GM12892 (cell line): ENCODE results near the gene ATP11A.
"Not testable (repeated sequence)": the region's sequence is repeated elsewhere in the genome, so short reads cannot be mapped to it uniquely, and the experiment has no call there.

Experiments used
- DNase-seq: peaks from one replicate; pipeline ENCODE4 v3.0.0; 2011; ENCODE audit not compliant: insufficient read length
- FAIRE-seq: peaks from 2 replicates; lab custom pipeline; 2011; peaks lifted over from hg19 to GRCh38; lab: Jason Lieb, UNC
- POLR2A ChIP-seq: IDR thresholded peaks from 2 replicates; pipeline ENCODE4 v1.6.1; 2011; ENCODE audit warnings: low read depth, low read length, control low read depth
- POLR2AphosphoS5 ChIP-seq: IDR thresholded peaks from 2 replicates; pipeline ENCODE4 v1.6.1; 2011; ENCODE audit warnings: low read depth, low read length, control low read depth
- TAF1 ChIP-seq: IDR thresholded peaks from 2 replicates; pipeline ENCODE4 v1.6.1; 2011; ENCODE audit warnings: low read depth, mild to moderate bottlenecking, control low read depth, low read length, borderline replicate concordance

The ATP11A gene

DNA sequence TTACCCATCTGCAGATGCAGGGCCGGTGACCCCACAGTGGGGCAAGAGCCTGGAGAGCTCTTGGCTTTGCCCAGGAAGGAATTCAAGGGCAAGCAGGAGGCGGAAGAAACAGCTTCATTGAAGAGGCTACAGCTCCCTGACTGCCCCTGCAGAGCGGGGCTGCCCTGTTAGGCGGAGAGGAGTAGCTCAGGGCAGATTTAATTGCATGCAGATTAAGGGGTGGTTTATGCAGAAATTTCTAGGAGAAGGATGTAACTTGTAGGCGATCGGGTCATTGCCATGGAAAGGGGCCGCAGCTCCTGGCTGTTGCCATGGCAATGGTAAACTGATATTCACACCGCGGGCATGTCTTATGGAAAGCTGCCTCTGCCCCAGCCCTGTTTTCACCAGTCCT, 94.1 kb downstream of the ATP11A start:
- no peak for TF ChIP-seq TAF1
- TF ChIP-seq POLR2A: no peak
- TF ChIP-seq POLR2AphosphoS5: no peak
- FAIRE-seq: no peak
- DNase-seq: no peak

DNA sequence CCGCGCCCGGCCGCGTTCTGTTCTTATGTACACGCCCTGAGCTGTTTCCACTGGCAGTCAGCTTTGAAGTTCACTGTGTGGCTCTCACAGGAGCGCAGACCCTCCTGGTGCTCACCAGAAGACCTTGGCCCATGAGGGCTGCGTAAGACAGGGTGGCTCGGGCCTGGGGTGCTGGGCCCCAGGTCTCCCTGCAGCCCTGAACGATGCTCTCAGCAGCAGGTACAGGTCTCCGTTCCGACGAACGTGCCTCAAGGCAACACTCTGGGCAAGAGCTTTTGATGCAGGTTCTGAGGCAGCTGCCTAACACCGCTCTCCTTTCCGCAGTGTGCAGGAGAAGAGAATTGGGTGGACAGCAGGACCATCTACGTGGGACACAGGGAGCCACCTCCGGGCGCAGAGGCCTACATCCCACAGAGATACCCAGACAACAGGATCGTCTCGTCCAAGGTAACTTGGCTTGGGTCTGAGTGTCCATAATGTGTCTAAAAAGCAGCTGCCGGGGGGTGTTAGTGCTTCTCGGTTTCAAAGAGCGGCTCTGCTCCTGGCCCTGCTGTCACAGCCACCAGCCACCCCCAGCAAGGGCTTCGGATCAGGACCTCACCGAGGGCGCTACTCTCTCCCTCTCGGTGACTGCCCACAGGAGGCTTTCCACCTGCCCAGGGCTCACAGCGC, 95.1 kb downstream of the ATP11A start:
- no peak for FAIRE-seq
- no peak for DNase-seq
- no peak for TF ChIP-seq POLR2A
- no peak for TF ChIP-seq TAF1
- no peak for TF ChIP-seq POLR2AphosphoS5

DNA sequence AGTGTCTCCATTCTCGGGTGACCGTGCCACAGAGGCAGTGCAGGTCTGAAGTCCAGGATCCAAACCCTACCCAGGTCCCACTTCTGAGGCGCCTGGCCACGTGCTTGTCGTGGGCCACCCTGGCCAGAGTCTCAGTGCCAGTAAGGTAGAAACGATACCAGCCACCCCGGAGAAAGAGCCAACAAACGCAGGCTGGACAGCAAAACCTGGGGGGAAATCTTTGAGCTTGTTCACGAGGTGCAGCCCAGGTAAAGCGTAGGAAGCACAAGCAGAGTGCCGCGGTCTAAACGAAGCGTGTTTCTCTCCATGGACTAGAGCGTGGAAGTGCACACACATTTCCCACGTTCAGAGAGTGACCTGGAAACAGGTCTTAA, 95.6 kb downstream of the ATP11A start:
- no peak for TF ChIP-seq POLR2A
- TF ChIP-seq TAF1: no peak
- no peak for TF ChIP-seq POLR2AphosphoS5
- FAIRE-seq: no peak
- no peak for DNase-seq

DNA sequence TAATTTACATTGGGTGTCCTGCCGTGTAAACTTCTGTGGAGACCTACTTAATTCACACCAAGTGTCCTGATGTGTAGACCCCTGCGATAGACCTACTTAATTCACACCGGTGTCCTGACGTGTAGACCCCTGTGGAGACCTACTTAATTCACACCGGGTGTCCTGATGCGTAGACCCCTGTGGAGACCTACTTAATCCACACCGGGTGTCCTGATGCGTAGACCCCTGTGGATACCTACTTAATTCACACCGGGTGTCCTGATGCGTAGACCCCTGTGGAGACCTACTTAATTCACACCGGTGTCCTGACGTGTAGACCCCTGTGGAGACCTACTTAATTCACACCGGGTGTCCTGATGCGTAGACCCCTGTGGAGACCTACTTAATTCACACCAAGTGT, 97.0 kb downstream of the ATP11A start:
- not testable (repeated sequence) for DNase-seq, FAIRE-seq

DNA sequence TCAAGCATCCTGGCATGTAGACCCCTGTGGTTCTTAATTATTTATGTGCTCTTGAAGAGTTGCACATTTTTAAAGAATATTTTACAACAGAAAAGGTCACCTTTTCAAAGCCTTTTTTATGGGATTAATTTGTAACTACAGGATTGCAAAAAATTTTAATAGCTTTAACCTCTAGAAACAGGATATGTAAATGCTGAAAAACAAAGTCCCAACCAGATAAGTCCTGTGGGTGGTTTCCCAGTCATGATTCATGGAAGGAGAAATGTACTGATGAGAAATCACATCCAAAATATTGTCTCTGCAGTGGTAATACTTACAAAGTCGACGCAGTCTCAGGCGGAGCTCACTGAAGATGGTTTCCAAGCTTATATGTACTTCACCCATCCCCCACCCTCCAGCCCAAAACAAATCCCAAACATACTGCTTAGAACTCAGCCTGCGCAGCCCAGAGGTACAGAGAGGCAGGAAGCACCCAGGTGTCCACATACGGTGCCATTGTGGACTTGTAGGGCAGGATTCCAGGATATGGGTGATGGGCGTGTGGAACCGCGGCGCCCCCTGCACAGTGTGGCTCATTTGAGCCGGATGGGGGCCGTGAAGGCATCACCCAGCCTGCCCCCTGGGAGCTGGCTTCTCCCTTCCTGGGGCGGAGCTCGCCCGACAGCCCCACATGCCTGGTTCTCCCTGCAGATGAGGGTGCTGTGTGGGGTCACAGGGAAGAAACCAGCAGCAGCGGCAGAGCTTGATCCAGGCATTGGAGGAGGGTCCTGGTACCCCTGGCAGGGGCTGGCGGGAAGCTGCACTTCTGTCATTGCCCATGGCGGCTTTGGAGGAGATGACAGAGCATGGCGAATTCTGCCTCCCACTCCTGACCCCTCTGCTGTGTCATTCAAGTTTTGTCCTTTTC, 101.2 kb downstream of the ATP11A start:
- DNase-seq (no peak), FAIRE-seq (no peak)
- TF ChIP-seq POLR2AphosphoS5 (no peak), TAF1 (no peak)

DNA sequence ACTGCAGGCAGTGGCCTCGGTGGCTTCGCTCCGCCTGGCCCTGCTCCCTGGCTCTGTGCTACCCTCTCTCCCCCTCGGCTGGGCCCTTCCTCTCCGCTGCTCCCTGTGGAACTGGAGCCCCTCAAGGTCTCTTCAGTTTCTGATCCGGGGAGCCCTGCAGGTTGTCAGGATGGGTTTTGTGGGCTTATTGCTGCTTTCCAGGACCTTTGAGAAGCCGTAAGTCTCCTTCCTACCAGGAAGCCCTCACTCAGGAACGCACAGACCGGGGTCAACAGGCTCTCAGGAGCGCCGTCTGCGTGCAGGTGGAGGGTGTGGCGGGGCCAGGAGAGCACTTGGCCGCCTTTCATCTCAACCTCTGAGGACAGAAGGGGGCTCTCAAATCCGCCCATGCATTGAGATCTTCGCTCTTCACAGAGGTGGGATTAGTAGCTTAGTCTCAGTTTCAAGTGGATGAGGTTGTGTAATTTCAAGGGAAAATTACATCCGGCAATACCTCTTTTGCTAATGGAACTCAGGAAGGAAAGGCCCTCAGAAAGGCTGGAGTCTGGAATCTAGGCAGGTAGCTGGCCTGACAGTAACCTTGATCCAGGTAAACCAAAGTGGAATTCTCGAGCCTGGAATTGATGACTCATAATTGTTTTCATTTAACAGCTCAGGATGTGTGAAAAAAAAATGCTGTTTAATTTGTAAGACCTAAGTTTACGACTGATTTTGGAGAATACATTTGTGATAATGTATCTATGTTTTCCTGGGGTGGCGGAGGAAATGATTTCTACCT, 102.0 kb downstream of the ATP11A start:
- TF ChIP-seq POLR2AphosphoS5 (no peak), TAF1 (no peak), POLR2A (no peak)
- FAIRE-seq (no peak), DNase-seq (no peak)

DNA sequence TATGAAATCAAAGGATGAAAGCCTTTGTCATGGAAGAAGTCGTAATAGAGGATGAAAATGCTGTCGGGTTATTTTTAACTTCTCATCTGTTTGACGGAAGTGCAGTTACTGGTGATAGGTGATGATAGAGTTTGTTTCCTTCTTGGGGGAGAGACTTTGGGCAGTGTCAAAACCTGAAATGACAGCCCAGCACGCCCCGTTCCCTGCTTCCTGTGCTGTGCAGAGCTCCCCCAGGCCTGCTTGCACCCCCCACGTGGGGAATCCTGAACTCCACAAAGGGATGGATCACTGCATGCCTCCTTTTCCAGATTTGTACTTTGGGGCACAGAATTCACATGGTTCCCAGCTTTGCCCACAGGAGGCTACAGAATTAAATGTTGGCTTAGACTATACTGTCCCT, 102.7 kb downstream of the ATP11A start:
- no peak for TF ChIP-seq POLR2A
- TF ChIP-seq TAF1: no peak
- no peak for TF ChIP-seq POLR2AphosphoS5
- DNase-seq (no peak), FAIRE-seq (no peak)

DNA sequence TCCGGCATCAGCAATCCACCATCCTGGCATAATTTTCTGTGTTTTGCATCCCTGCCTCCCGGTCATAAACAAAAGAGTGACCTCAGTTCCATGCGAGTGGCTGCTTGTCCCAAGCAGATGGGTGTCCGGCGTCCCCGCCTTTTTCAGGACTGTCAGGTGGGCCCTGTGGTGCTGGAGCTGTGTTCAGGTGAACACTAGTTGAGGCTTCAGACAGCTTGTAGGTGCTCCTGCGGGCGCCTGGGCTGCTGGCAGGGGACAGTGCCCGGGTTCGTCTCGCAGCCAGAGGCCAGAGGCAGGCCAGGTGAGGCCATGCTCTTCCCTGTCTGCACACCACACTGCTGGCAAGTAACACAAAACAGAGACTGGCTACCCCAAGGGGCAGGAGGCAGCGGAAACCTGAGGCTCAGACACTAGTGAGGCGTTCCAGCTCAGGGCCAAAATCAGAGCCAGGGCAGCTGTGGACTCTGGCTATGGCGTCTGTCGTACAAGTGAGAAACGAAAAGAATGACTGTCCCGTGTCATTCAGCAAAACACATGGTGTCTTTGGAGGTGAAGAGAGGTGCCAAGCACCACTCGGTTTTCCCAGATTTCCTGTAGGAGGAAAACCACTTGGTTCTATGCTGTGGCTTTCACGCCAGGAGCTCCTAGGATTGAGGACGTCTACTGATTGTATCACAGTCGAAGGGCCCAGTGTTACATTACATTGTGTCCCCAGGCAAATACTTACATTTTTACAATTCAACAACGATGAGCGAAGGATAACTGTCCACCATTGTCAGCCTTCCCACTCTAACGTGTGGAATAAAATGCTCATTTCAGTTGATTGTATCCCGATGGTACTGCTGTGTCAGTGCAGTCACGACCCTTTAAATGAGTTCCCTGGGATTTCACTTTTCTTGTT, 104.0 kb downstream of the ATP11A start:
- no peak for FAIRE-seq
- DNase-seq: no peak
- TF ChIP-seq TAF1 (no peak), POLR2AphosphoS5 (no peak), POLR2A (no peak)

DNA sequence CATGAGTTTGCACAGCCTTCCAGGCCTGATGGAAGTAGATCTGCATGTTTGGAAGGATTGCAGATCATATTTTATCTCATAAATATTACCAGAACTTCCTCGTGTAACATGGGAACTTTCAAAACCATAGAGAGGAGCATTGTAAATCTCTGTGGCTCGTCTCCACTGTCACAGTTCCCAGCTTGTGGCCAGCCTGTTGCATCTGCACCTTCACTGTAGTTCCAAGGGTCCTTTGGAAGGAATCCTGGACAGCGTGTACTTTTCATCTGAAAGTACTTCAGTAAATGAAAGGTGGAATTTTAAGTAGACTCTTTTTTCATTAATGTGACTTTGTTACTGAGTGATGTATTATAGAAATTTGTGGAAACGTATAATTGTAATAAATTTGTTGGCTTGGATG, 105.4 kb downstream of the ATP11A start:
- TF ChIP-seq TAF1 (no peak), POLR2AphosphoS5 (no peak), POLR2A (no peak)
- DNase-seq: no peak
- no peak for FAIRE-seq

DNA sequence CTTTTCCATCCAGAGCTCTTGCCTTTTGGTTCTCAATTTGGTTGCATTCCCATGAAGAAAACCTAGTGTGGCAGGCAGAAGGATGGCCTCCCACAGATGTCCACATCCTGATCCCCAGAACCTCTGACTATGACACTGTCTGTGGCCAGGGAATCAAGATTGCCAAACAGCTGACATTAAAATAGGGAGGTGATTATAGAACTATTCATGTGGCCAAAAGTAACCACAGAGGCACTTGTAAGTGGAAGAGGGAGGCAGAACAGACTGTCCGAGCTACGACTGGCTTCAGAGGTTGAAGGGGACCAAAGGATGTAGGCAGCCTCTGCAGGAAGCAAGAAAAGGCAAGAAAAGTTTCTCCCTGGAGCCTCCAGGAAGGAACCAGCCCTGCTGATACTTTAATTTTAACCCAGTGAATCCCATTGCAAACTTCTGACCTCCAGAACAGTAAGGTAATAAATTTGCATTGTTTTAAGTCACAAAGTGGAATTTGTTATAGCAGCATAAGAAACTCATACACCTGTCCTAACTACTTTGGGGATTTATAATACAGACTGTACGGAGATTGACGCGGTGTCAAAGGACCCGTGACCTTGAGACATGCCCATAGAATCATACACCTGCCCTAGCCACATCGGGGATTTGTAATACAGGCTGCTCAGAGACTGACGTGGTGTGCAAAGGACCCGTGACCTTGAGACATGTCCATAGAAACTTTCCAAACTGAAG, 106.5 kb downstream of the ATP11A start:
- TF ChIP-seq POLR2AphosphoS5: no peak
- TF ChIP-seq POLR2A: no peak
- no peak for TF ChIP-seq TAF1
- no peak for FAIRE-seq
- DNase-seq: no peak
